ENCODE measurements around the gene TRIM38. TPM values are rescaled to one million over a fixed set of nuclear protein-coding genes. Genes with fewer than 3 reads are reported as not detected.
A peak's percentile ranks its signal among the peaks of the same experiment; 100 is the strongest.

TRIM38 gene
- total and polyA plus RNA-seq, 2 of the 13 experiments (the other 11 are each of a cell fraction or from before 2014, with no cell fraction given), result 2.5 to 3.1 TPM

DNA sequence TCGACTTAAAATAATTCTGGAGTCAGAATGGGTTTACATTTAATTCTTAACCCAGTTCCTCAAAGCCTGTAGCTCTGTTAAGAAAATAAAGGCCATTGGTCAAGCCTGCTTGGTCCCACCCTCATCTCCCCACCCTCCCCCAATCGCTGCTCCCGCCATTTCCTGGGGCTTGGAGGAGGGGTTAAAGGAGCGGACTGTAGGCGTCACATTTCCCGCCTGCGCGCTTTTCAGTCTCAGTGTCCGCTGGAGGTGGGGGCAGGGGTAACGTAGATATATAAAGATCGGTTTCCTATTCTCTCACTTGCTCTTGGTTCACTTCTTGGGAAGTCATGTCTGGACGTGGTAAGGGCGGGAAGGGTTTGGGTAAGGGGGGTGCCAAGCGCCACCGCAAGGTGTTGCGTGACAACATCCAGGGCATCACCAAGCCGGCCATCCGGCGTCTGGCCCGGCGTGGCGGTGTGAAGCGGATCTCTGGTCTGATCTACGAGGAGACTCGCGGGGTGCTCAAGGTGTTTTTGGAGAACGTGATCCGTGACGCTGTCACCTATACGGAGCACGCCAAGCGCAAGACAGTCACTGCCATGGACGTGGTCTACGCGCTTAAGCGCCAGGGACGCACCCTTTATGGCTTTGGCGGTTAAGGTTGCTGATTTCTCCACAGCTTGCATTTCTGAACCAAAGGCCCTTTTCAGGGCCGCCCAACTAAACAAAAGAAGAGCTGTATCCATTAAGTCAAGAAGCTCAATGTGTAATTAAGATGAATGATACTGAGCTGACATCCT, 58.9 kb downstream of the TRIM38 start (continued):
- TF ChIP-seq ZBTB1 (CRISPR knock-in tag; IDR thresholded peaks at IDR 0.05; ENCODE audit: borderline replicate concordance) (0 out of 2 replicates have a peak, but pooled peaks have one; percentile 14), EEA1 (CRISPR knock-in tag; IDR thresholded peaks at IDR 0.05; ENCODE audit: borderline replicate concordance) (0 out of 2 replicates have a peak, but pooled peaks have one; percentile 34), FOXA3 (CRISPR knock-in tag; IDR thresholded peaks at IDR 0.05) (no peak), THAP8 (CRISPR knock-in tag; IDR thresholded peaks at IDR 0.05; ENCODE audit: borderline replicate concordance) (no peak), FLYWCH1 (CRISPR knock-in tag; IDR thresholded peaks at IDR 0.05) (no peak), MTA1 (CRISPR knock-in tag; IDR thresholded peaks at IDR 0.05; ENCODE audit: borderline replicate concordance) (peak; percentile 38; the same call in 1 of the 2 replicates), PAF1 (CRISPR knock-in tag; IDR thresholded peaks at IDR 0.05) (no peak), GATA4 (IDR thresholded peaks at IDR 0.05; ENCODE audit: borderline replicate concordance, low read depth) (no peak), TBX2 (CRISPR knock-in tag; IDR thresholded peaks at IDR 0.05; ENCODE audit: borderline replicate concordance) (peak; percentile 44; the same call in 1 of the 2 replicates), GFI1 (CRISPR knock-in tag; IDR thresholded peaks at IDR 0.05; ENCODE audit: borderline replicate concordance) (no peak), ZNF451 (CRISPR knock-in tag; IDR thresholded peaks at IDR 0.05) (no peak), NFYC (CRISPR knock-in tag; IDR thresholded peaks at IDR 0.05) (peak; percentile 66), ZMYM3 (CRISPR knock-in tag; IDR thresholded peaks at IDR 0.05) (no peak), PHF21A (CRISPR knock-in tag; IDR thresholded peaks at IDR 0.05) (peak; percentile 37; the same call in 1 of the 2 replicates), SMAD9 (CRISPR knock-in tag; IDR thresholded peaks at IDR 0.05) (no peak), RBM39 (IDR thresholded peaks at IDR 0.05; ENCODE audit: low read depth, low read length, poor library complexity, severe bottlenecking) (no peak), SUZ12 (IDR thresholded peaks at IDR 0.05; ENCODE audit: low read depth, low read length) (0 out of 2 replicates have a peak, but pooled peaks have one; percentile 6), ZFP82 (CRISPR knock-in tag; IDR thresholded peaks at IDR 0.05; ENCODE audit: borderline replicate concordance) (peak; percentile 66; the same call in 1 of the 2 replicates), ZNF768 (CRISPR knock-in tag; IDR thresholded peaks at IDR 0.05) (peak; percentile 67; the same call in 1 of the 2 replicates), PHF20 (CRISPR knock-in tag; IDR thresholded peaks at IDR 0.05) (peak; percentile 42; the same call in 1 of the 2 replicates), ZNF709 (CRISPR knock-in tag; IDR thresholded peaks at IDR 0.05) (peak; percentile 76; the same call in 1 of the 2 replicates), ZNF510 (CRISPR knock-in tag; IDR thresholded peaks at IDR 0.05; ENCODE audit: low read depth) (0 out of 2 replicates have a peak, but pooled peaks have one; percentile 26), POLR2A (IDR thresholded peaks at IDR 0.05; ENCODE audit: insufficient read depth in 1 of 2, low read depth in 2 of 2, low read length in 2 of 2) (peak; percentile 37 to 51; a peak in 2 of 4 replicates), KAT8 (CRISPR knock-in tag; IDR thresholded peaks at IDR 0.05) (peak; percentile 45; the same call in 1 of the 2 replicates)
- TF ChIP-seq, protein P1, sequence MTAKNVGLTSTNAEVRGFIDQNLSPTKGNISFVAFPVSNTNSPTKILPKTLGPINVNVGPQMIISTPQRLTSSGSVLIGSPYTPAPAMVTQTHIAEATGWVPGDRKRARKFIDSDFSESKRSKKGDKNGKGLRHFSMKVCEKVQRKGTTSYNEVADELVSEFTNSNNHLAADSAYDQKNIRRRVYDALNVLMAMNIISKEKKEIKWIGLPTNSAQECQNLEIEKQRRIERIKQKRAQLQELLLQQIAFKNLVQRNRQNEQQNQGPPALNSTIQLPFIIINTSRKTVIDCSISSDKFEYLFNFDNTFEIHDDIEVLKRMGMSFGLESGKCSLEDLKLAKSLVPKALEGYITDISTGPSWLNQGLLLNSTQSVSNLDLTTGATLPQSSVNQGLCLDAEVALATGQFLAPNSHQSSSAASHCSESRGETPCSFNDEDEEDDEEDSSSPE (CRISPR knock-in tag; IDR thresholded peaks at IDR 0.05), result peak; percentile 86
- TF ChIP-seq, protein P2, sequence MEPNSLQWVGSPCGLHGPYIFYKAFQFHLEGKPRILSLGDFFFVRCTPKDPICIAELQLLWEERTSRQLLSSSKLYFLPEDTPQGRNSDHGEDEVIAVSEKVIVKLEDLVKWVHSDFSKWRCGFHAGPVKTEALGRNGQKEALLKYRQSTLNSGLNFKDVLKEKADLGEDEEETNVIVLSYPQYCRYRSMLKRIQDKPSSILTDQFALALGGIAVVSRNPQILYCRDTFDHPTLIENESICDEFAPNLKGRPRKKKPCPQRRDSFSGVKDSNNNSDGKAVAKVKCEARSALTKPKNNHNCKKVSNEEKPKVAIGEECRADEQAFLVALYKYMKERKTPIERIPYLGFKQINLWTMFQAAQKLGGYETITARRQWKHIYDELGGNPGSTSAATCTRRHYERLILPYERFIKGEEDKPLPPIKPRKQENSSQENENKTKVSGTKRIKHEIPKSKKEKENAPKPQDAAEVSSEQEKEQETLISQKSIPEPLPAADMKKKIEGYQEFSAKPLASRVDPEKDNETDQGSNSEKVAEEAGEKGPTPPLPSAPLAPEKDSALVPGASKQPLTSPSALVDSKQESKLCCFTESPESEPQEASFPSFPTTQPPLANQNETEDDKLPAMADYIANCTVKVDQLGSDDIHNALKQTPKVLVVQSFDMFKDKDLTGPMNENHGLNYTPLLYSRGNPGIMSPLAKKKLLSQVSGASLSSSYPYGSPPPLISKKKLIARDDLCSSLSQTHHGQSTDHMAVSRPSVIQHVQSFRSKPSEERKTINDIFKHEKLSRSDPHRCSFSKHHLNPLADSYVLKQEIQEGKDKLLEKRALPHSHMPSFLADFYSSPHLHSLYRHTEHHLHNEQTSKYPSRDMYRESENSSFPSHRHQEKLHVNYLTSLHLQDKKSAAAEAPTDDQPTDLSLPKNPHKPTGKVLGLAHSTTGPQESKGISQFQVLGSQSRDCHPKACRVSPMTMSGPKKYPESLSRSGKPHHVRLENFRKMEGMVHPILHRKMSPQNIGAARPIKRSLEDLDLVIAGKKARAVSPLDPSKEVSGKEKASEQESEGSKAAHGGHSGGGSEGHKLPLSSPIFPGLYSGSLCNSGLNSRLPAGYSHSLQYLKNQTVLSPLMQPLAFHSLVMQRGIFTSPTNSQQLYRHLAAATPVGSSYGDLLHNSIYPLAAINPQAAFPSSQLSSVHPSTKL (CRISPR knock-in tag; IDR thresholded peaks at IDR 0.05), result 0 out of 2 replicates have a peak, but pooled peaks have one; percentile 26
